ENCODE measurements around the gene KLC4.
"Not testable (repeated sequence)": the region's sequence is repeated elsewhere in the genome, so short reads cannot be mapped to it uniquely, and the experiment has no call there.

The KLC4 gene

DNA sequence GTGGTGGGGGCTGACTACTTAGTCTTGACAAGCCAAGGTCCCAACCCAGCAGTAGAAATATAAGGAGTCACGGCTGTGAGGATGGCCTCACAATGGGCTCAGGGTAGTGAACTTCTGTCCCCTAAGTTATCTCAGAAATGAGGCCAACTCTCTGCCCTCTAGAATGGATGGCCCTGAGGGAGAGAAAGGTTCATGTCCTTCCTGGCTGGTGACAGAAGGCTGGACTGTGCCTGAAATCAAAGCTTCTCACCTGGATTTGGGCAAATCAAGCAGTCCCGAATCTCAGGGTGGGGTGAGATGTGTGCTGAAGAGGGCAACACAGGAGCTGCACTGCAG, 25.3 kb upstream of the KLC4 start:
- in situ Hi-C loops (cut with MboI; ENCODE audit: low pct_unique_long_range_greater_than_20kb, low sequenced_read_pairs): no loop called here
- no peak for DNase-seq

- in situ Hi-C loops (cut with MboI; ENCODE audit: low pct_unique_long_range_greater_than_20kb, low sequenced_read_pairs): no loop called here
- no peak for DNase-seq
These were observed 23.8 kb upstream of the KLC4 start for GRCh38 chr6:43035495-43036194.

GRCh38 chr6:43036712-43037111, 22.7 kb upstream of the KLC4 start:
- in situ Hi-C loops (cut with MboI; ENCODE audit: low pct_unique_long_range_greater_than_20kb, low sequenced_read_pairs): no loop called here
- no peak for DNase-seq

DNA sequence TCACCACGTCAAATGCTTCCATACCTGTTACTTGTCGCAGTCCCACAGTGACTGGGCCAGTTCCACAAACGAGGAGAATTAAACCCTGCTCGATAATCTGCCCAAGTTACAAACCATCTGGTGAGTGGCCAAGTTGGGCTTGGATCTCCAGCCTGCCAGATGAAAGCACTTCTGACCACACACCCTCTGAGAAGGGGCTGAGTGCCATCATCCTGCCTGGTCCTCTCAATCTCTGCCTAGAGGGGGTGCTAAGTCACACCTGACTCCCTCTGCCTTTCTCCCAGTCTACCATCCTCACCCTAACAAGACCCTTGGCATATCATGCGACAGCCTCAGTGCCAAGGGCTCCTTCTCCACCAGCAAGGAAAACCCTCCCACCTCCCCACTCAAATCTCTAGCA, 22.2 kb upstream of the KLC4 start:
- in situ Hi-C loops (cut with MboI; ENCODE audit: low pct_unique_long_range_greater_than_20kb, low sequenced_read_pairs): no loop called here
- DNase-seq: no peak

DNA sequence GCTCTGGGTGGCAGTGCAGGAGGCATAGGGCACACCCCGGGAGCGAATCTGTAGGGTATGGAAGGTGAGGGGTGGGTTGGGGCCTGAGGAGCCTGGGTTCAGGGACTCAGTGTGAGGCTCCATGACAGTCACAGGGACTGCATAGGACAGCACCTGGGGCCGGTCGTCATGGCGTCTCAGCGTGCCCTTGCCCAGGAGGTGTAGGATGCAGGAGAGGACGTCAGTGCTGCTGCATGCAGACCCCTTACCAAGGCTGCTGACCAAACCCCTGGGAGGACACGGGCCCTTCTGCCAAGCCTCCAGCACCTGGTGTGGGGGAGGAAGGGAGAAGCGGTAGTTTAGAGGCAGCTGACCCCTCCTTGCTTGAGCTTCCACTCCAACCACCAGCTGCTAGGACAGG, 21.7 kb upstream of the KLC4 start:
- no peak for DNase-seq
- in situ Hi-C loops (cut with MboI; ENCODE audit: low pct_unique_long_range_greater_than_20kb, low sequenced_read_pairs): no loop called here

DNA sequence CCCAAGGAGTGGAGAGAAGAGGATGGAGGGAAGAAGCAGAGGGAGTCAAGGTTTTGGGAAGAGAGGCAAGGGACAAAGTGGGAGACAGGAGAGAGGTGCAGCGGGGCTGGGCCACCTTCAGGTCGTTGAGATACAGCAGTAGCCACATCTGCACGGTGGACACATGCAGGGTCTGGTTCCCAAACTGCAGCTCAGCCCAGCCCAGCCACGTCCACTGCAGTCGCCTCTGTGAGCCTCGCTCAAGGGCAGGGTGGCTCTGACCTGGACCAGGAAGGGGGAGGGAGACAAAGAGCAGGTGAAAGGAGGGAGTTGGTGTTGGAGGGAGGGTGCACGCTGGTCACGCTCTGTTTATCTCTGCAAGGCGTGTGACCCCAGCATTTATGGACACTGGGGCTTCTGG, 20.7 kb upstream of the KLC4 start:
- no peak for DNase-seq

GRCh38 chr6:43040542-43041257, 18.7 kb upstream of the KLC4 start:
- in situ Hi-C loops (cut with MboI; ENCODE audit: low pct_unique_long_range_greater_than_20kb, low sequenced_read_pairs): no loop called here
- DNase-seq: no peak

More for the DNA sequence above, 20.7 kb upstream of the KLC4 start:
- in situ Hi-C loops (cut with MboI; ENCODE audit: low pct_unique_long_range_greater_than_20kb, low sequenced_read_pairs): no loop called here

GRCh38 chr6:43041475-43041874, 18.0 kb upstream of the KLC4 start:
- in situ Hi-C loops (cut with MboI; ENCODE audit: low pct_unique_long_range_greater_than_20kb, low sequenced_read_pairs); DNase-seq: not testable (repeated sequence)

DNA sequence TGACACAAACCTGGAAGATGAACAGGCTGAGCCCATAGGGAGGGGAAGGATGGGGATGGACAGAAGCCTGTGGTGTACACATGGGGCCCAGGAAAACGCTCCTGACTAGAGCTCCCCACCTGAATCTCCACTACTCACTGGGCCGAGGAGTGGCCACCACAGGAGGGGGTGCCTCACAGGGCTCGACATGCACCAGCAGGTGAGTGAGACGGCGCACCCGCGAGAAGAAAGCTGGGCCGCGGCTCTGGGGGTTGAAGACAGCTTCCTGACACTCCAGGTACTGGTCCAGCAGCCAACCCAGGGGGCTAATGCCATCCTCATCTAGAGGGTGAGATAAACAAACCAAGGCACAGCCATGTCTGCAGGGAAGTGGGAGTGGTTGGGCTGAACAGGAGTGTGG, 16.1 kb upstream of the KLC4 start:
- DNase-seq: no peak
- in situ Hi-C loops (cut with MboI; ENCODE audit: low pct_unique_long_range_greater_than_20kb, low sequenced_read_pairs): no loop called here

DNA sequence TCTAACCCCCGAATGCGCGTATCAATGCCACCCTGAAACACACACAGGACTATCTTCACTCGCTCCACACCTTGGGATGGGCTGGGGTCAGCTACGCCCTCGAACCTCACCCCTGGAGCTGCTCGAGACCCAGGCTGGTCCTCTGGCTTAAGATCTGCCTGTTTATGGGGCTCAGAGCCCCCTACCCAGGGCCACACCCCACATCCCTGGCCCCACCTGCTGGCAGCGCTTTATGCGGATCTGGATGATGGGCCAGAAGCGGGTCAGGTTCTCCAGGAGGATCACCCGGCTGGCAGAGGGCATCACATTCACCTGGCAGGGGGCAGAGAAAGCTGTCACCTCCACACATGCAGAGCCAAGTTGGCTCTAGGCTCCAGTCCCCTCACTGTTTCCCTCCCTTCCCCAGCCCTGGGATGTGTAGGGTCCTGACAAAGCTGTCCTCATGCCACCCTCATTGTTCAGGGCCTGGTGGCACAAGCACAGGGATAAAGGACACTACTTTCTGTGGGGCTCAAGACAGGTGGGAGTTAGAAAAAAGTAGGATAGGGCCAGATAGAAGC, 14.0 kb upstream of the KLC4 start:
- in situ Hi-C loops (cut with MboI; ENCODE audit: low pct_unique_long_range_greater_than_20kb, low sequenced_read_pairs): no loop called here
- DNase-seq: no peak

GRCh38 chr6:43047998-43048397, 11.4 kb upstream of the KLC4 start:
- in situ Hi-C loops (cut with MboI; ENCODE audit: low pct_unique_long_range_greater_than_20kb, low sequenced_read_pairs): no loop called here
- DNase-seq: no peak

DNA sequence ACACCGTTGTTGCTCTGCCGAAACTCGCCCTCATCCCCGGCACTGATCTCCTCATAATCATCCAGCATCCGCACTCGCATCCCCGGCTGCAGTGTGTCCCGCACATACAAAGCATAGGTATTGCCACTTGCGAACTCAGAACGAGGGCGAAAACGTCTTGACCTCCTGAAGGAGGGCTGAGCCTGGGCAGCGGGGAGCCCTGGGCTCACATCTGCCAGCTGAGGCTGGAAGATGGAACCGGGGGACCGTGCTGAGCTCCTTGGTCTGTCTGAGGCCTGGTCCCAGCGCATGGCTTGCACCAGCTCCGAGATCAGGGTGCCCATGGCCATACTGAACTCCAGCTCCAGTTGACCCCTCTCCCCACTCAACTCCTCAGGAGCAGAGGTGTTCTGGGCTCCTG, 8.4 kb upstream of the KLC4 start:
- in situ Hi-C loops (cut with MboI; ENCODE audit: low pct_unique_long_range_greater_than_20kb, low sequenced_read_pairs): no loop called here
- no peak for DNase-seq

- in situ Hi-C loops (cut with MboI; ENCODE audit: low pct_unique_long_range_greater_than_20kb, low sequenced_read_pairs): no loop called here
- DNase-seq: no peak
These were observed 7.1 kb upstream of the KLC4 start for GRCh38 chr6:43052225-43052841.

DNA sequence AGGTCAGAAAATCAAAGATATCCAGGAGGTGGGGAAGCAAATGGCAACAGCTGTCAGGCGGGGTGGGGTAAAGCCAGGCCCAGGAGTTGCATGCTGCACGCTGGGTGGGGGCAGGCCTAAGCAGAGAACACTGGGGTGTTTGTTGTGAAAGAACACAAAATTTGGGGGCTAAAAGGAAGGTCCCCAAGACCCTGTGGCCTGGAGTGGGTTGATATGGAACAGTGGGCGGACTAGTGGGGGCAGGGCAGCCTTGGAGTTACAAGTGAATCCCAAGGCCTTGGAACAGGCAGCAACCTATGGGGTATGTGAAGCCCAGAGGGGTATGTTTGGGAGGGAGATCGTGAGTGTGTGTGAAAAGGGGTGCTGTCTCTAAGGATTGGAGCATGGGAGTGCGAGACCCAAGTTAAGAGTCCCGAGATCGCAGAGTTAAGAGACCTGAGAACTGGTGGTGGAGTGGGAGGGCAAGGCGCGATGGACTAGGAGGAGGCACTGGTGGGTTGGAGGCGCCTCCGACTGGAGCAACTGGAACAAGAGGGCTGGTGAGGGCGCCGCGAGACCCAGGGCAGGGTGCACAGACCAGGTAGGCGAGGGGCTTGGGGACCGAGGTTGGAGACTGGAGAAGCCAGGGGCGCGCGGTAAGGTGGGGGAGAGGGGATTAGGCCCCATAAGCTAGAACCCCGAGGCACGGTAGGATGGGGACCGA, 6.4 kb upstream of the KLC4 start:
- no peak for DNase-seq
- in situ Hi-C loops (cut with MboI; ENCODE audit: low pct_unique_long_range_greater_than_20kb, low sequenced_read_pairs): no loop called here

DNA sequence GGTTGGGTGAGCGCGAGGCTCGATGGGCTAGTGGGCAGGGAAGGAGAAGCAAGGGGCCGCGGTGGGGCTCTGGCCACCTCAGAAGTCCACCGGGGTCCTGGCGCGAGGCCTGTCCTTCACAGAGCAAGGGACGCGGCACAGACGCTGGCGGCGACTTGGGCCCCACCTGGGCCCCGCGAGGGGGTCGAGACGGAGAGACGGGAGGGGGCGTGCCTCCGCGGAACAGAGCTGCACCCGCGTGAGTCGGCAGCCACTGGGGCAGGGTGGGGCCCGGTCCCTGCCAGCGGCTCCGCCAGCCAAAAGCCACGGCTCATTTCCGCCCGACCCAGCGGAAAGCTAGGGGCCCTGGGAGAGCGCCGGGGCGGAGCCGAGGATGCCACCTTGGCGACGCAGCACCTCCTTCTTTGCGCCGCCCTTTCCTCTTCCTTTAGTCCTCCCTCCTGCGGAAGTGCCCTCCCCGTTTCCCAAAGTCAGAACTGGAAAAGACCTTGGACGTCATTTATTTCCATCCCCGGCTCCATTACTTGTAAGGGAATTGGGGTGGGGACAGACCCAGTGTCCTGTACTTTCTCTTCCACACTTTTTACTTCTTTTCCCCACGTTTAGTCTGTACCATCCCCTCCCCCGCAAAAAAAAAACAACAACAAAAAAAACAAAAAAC, 5.8 kb upstream of the KLC4 start, which contains the start of gene CUL7:
TSS of gene CUL7 (minus strand) at position 307 of the 661 bp plus-strand sequence. CDS start 1,063 bp downstream, outside the sequence.
- in situ Hi-C loops (cut with MboI; ENCODE audit: low pct_unique_long_range_greater_than_20kb, low sequenced_read_pairs): no loop called here
- DNase-seq: peak; percentile 95

DNA sequence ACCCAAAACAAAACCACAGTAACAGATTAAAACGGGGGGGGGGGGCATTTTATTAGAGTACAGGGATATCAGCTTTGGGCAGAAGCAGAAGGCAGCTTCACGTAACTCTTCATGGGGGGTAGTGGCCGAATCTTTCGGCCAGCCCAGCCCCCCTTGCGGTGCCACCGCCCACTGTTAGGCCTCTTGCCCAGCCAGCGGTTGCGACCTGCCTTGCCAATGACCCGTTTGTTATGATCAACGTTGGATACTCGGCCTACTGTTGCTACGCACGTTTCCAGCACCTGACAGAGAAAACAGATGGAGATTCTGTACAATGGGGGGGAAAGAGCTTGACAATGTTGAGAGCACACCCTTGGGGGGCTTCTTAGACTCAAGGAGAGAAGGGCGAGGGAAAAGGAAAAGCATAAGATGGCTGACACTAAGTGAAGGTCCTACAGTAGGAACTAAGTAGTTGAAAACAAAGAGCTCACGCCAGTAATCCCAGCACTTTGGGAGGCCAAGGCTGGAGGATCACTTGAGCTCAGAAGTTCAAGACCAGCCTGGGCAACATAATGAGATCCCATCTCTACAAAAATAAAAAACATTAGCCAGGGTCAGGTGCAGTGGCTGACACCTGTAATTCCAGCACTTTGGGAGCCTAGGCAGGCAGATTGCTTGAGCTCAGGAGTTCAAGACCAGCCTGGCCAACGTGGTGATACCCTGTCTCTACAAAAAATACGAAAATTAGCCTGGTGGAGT, 5.1 kb upstream of the KLC4 start:
- no peak for DNase-seq
- in situ Hi-C loops (cut with MboI; ENCODE audit: low pct_unique_long_range_greater_than_20kb, low sequenced_read_pairs): no loop called here

- DNase-seq: no peak
- in situ Hi-C loops (cut with MboI; ENCODE audit: low pct_unique_long_range_greater_than_20kb, low sequenced_read_pairs): no loop called here
These were observed 3.5 kb upstream of the KLC4 start for GRCh38 chr6:43055966-43056365.

GRCh38 chr6:43058531-43058930, 900 bp upstream of the KLC4 start:
- DNase-seq: no peak

More at GRCh38 chr6:43058531-43058930, 900 bp upstream of the KLC4 start:
- in situ Hi-C loops (cut with MboI; ENCODE audit: low pct_unique_long_range_greater_than_20kb, low sequenced_read_pairs): no loop called here

All from KBM-7 (cell line).